ENCODE data around the gene NR1H3.
A peak's percentile ranks its signal among the peaks of the same experiment; 100 is the strongest.

Gene NR1H3

GRCh38 chr11:47242596-47243192 is 15.1 kb upstream of the NR1H3 start:
- no peak overlapping the region for H3K4me3 ChIP-seq (ENCODE audit: severe bottlenecking)
- no peaks in the 10 kb centered on the region for H3K9me3 ChIP-seq (ENCODE audit: severe bottlenecking)
- no peaks in the 10 kb centered on the region for H3K4me1 ChIP-seq (ENCODE audit: insufficient read depth, poor library complexity, severe bottlenecking)
- no peaks in the 10 kb centered on the region for H3K27me3 ChIP-seq (ENCODE audit: insufficient read depth, poor library complexity, severe bottlenecking)
- DNase-seq (ENCODE audit: low spot score) (no peak), ATAC-seq (ENCODE audit: low read depth) (peak; percentile 8; the same call in 1 of the 3 replicates)
- TF ChIP-seq CTCF (IDR thresholded peaks at IDR 0.05; ENCODE audit: poor library complexity, severe bottlenecking): no peak
- peaks cover 84% of the 10 kb centered on the region for H3K36me3 ChIP-seq (ENCODE audit: low read depth)
- no peak overlapping the region for H3K27ac ChIP-seq (ENCODE audit: poor library complexity, severe bottlenecking)

GRCh38 chr11:47243454-47243853 is 14.3 kb upstream of the NR1H3 start:
- Histone ChIP-seq H3K36me3 (ENCODE audit: low read depth) (peaks cover 80% of the 10 kb centered on the region), H3K27ac (ENCODE audit: poor library complexity, severe bottlenecking) (no peak overlapping the region), H3K4me3 (ENCODE audit: severe bottlenecking) (no peak overlapping the region), H3K9me3 (ENCODE audit: severe bottlenecking) (no peaks in the 10 kb centered on the region), H3K27me3 (ENCODE audit: insufficient read depth, poor library complexity, severe bottlenecking) (no peaks in the 10 kb centered on the region), H3K4me1 (ENCODE audit: insufficient read depth, poor library complexity, severe bottlenecking) (no peaks in the 10 kb centered on the region)
- no peak for TF ChIP-seq CTCF (IDR thresholded peaks at IDR 0.05; ENCODE audit: poor library complexity, severe bottlenecking)
- ATAC-seq (ENCODE audit: low read depth): peak; percentile 7; the same call in 1 of the 3 replicates
- DNase-seq (ENCODE audit: low spot score): no peak

GRCh38 chr11:47244448-47245350 is 13.1 kb upstream of the NR1H3 start:
- no peaks in the 10 kb centered on the region for H3K4me1 ChIP-seq (ENCODE audit: insufficient read depth, poor library complexity, severe bottlenecking)

GRCh38 chr11:47245611-47246357 is 12.0 kb upstream of the NR1H3 start:
- Histone ChIP-seq H3K4me1 (ENCODE audit: insufficient read depth, poor library complexity, severe bottlenecking) (no peaks in the 10 kb centered on the region), H3K27me3 (ENCODE audit: insufficient read depth, poor library complexity, severe bottlenecking) (no peaks in the 10 kb centered on the region), H3K9me3 (ENCODE audit: severe bottlenecking) (no peaks in the 10 kb centered on the region), H3K4me3 (ENCODE audit: severe bottlenecking) (no peak overlapping the region), H3K27ac (ENCODE audit: poor library complexity, severe bottlenecking) (no peak overlapping the region), H3K36me3 (ENCODE audit: low read depth) (peaks cover 56% of the 10 kb centered on the region)
- DNase-seq (ENCODE audit: low spot score) (no peak), ATAC-seq (ENCODE audit: low read depth) (no peak)
- TF ChIP-seq CTCF (IDR thresholded peaks at IDR 0.05; ENCODE audit: poor library complexity, severe bottlenecking): no peak

More at GRCh38 chr11:47244448-47245350, 13.1 kb upstream of the NR1H3 start:
- DNase-seq (ENCODE audit: low spot score) (no peak), ATAC-seq (ENCODE audit: low read depth) (no peak)
- H3K9me3 ChIP-seq (ENCODE audit: severe bottlenecking): no peaks in the 10 kb centered on the region
- no peak overlapping the region for H3K27ac ChIP-seq (ENCODE audit: poor library complexity, severe bottlenecking)
- peaks cover 67% of the 10 kb centered on the region for H3K36me3 ChIP-seq (ENCODE audit: low read depth)
- H3K4me3 ChIP-seq (ENCODE audit: severe bottlenecking): no peak overlapping the region
- TF ChIP-seq CTCF (IDR thresholded peaks at IDR 0.05; ENCODE audit: poor library complexity, severe bottlenecking): no peak
- H3K27me3 ChIP-seq (ENCODE audit: insufficient read depth, poor library complexity, severe bottlenecking): no peaks in the 10 kb centered on the region
